Sigmoid colon (tissue), 4 donors: ENCODE results near the gene OLFM2.

Experiments used
- CTCF ChIP-seq, 4 experiments: fragments of 450-650 bp in 3 of 4; fragments of 200-600 bp in 1 of 4; IDR thresholded peaks; one replicate each; pipeline ENCODE4 v1.5.1; 2016 to 2019; ENCODE audit warnings: antibody characterized with exemption in 4 of 4, mild to moderate bottlenecking in 3 of 4, moderate library complexity in 2 of 4
- EP300 ChIP-seq, 4 donors: sonication (generic); formaldehyde crosslinking; IDR thresholded peaks; one replicate each; pipeline ENCODE4 v1.6.1; 2017; ENCODE audit warnings: antibody characterized with exemption in 4 of 4
- POLR2A ChIP-seq, 2 donors: fragments of 450-650 bp; IDR thresholded peaks; one replicate each; pipeline ENCODE4 v1.6.1; 2016; ENCODE audit warnings: antibody characterized with exemption in 2 of 2, mild to moderate bottlenecking in 2 of 2, moderate library complexity in 2 of 2
- POLR2AphosphoS5 ChIP-seq, 4 donors: sonication (generic); formaldehyde crosslinking; IDR thresholded peaks; one replicate each; pipeline ENCODE4 v1.6.1; 2017; ENCODE audit warnings: antibody characterized with exemption in 4 of 4

GRCh38 chr19:9903336-9903735, 33.0 kb downstream of the OLFM2 start:
- TF ChIP-seq CTCF (IDR thresholded peaks at IDR 0.05) (no peak), POLR2A (IDR thresholded peaks at IDR 0.05) (no peak), POLR2AphosphoS5 (IDR thresholded peaks at IDR 0.05) (no peak), EP300 (IDR thresholded peaks at IDR 0.05) (no peak)
